ENCODE data around the gene MARCOL.

Gene MARCOL, protein sequence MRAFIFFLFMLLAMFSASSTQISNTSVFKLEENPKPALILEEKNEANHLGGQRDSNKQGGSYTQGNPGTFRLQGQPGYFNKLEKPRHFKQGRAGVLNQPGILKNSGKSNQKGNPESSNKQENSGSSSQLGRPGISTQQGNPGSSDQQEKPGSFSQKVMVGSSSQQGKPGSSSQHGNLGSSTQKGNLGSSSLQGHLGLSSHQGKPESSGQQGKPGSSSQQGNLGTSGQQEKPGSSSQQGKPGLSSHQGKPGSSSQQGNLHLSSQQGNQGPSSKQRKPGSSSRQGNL

DNA sequence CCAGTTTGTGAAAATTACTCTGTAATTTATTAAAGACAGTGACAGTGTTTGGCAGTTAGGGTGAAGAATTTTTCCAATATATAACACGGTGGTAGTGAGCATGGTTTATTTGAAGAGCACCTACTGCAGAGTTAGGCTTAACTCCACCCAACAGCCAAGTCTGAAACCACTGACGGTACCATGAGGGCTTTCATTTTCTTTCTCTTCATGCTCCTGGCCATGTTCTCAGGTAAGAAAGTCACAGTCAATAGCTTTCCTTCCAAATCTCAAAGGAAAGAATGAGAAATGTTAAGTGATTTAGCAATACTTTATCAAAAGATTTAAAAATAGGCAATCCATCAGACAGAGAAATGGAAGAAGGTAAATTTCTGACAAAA, at the start of gene MARCOL:
MARCOL (plus strand) TSS at position 108 of the 377 bp plus-strand sequence; CDS start at position 181, 73 bp downstream.
- Histone ChIP-seq H3K4me3 (ENCODE audit: low read depth in 1 of 2, low read length in 2 of 2) (no peak within 1 kb of the TSS), H3K36me3 (ENCODE audit: control insufficient read depth in 1 of 2, insufficient read depth in 2 of 2, low read length in 2 of 2) (no peaks in the 10 kb centered on the region), H3K4me1 (ENCODE audit: control insufficient read depth in 1 of 2, insufficient read depth in 2 of 2, low read length in 2 of 2) (no peaks in the 10 kb centered on the region), H3K27ac (ENCODE audit: low read length) (no peak within 1 kb of the TSS), H3K9me3 (ENCODE audit: control insufficient read depth in 1 of 2, low read length in 2 of 2) (no peaks in the 10 kb centered on the region), H3K27me3 (ENCODE audit: low read depth, low read length) (no peaks in the 10 kb centered on the region)

DNA sequence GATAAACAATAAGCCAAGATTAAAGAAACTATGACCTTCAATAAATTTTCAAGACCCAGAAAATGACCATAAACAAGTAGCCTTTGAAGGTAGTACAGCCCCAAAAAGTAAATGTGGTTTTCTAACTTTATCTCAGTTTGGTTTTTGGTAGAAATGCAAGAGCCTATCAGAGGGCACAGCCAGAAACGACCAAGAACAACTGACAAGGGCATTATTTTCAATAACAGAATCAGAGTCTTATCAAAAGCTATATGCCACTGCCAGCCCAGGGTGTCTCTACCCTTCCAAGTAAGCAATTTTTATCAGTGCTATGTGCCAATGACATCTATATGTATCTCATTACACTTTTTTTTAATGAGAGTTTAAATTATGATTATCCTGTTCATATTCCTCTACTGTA, 47.3 kb upstream of the MARCOL start:
- H3K4me1 ChIP-seq (ENCODE audit: control insufficient read depth in 1 of 2, insufficient read depth in 2 of 2, low read length in 2 of 2): no peaks in the 10 kb centered on the region
- no peaks in the 10 kb centered on the region for H3K9me3 ChIP-seq (ENCODE audit: control insufficient read depth in 1 of 2, low read length in 2 of 2)

DNA sequence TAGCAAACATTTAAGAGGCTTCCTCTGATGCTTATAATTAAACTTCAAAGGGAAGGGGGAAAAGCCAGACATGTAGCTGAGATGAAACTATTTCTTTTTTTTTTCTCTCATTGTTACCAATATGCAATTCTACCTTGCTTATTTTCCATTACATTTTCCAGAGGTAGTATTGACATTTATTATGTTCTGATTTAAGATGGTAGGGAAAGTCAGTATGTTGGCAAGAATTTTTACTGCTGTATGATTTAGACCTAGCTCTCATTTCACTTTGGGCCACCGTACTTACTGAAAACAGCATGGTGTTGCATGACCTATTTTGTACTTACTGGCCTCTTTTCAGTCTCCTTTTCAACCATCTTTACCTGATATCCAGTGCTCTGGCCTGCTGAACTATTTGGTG, 45.1 kb upstream of the MARCOL start:
- Histone ChIP-seq H3K4me1 (ENCODE audit: control insufficient read depth in 1 of 2, insufficient read depth in 2 of 2, low read length in 2 of 2) (no peaks in the 10 kb centered on the region), H3K4me3 (ENCODE audit: low read depth in 1 of 2, low read length in 2 of 2) (no peak overlapping the region), H3K27ac (ENCODE audit: low read length) (no peak overlapping the region), H3K36me3 (ENCODE audit: control insufficient read depth in 1 of 2, insufficient read depth in 2 of 2, low read length in 2 of 2) (no peaks in the 10 kb centered on the region), H3K9me3 (ENCODE audit: control insufficient read depth in 1 of 2, low read length in 2 of 2) (no peaks in the 10 kb centered on the region), H3K27me3 (ENCODE audit: low read depth, low read length) (no peaks in the 10 kb centered on the region)

More for the DNA sequence above, 47.3 kb upstream of the MARCOL start:
- H3K4me3 ChIP-seq (ENCODE audit: low read depth in 1 of 2, low read length in 2 of 2): no peak overlapping the region
- H3K27ac ChIP-seq (ENCODE audit: low read length): no peak overlapping the region
- no peaks in the 10 kb centered on the region for H3K36me3 ChIP-seq (ENCODE audit: control insufficient read depth in 1 of 2, insufficient read depth in 2 of 2, low read length in 2 of 2)
- no peaks in the 10 kb centered on the region for H3K27me3 ChIP-seq (ENCODE audit: low read depth, low read length)

DNA sequence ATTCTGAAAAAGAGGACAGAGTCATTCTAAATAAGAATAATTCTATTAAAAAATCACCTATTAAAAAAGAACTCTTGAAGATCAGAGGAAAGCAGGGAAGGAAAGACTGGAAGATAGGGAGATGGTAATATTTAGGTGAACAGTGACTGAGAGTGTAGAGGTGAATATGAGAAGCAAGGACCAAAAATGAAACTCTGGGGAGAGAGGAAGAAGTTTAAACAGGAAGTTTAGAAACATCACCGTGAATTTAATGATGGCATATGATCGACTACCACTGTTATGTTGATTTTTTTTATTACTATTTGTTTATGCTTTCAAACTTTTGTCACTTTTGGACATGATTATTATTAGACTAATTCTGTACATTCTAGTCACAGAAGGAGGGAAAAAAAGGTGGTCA, 37.2 kb upstream of the MARCOL start:
- Histone ChIP-seq H3K4me3 (ENCODE audit: low read depth in 1 of 2, low read length in 2 of 2) (no peak overlapping the region), H3K9me3 (ENCODE audit: control insufficient read depth in 1 of 2, low read length in 2 of 2) (no peaks in the 10 kb centered on the region), H3K4me1 (ENCODE audit: control insufficient read depth in 1 of 2, insufficient read depth in 2 of 2, low read length in 2 of 2) (no peaks in the 10 kb centered on the region), H3K27me3 (ENCODE audit: low read depth, low read length) (no peaks in the 10 kb centered on the region), H3K27ac (ENCODE audit: low read length) (no peak overlapping the region), H3K36me3 (ENCODE audit: control insufficient read depth in 1 of 2, insufficient read depth in 2 of 2, low read length in 2 of 2) (no peaks in the 10 kb centered on the region)

DNA sequence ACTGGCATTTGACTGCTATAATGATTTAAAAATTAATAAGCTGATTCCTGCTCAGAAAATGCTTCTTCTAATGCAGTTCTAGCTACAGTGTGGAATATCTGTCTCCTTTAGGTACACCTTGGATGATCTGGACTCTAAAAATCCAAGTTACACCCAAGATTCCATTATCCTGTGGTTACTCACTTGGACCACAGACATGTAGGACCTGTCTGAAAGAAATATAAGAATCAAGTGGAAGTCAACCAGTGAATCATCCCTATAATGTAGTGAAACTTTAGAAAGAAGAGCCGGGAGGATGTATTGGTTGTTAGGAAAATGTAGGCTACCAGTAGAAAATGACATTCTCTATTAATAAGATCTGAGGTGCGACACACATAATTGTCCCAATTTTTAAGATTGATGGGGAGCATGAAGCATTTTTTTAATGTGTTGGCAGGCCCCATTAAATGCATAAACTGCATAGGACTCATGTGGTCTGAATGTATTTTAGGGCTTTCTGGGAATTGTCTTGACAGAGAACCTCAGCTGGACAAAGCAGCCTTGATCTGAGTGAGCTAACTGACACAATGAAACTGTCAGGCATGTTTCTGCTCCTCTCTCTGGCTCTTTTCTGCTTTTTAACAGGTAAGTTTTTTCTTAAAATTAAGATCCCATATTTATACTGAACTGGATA, 35.7 kb upstream of the MARCOL start, which contains the start of gene SPINK6:
SPINK6 (plus strand) TSS at position 512 of the 673 bp plus-strand sequence; CDS start at position 567, 55 bp downstream.
- Histone ChIP-seq H3K4me1 (ENCODE audit: control insufficient read depth in 1 of 2, insufficient read depth in 2 of 2, low read length in 2 of 2) (no peaks in the 10 kb centered on the region), H3K36me3 (ENCODE audit: control insufficient read depth in 1 of 2, insufficient read depth in 2 of 2, low read length in 2 of 2) (no peaks in the 10 kb centered on the region), H3K27ac (ENCODE audit: low read length) (no peak within 1 kb of the TSS), H3K9me3 (ENCODE audit: control insufficient read depth in 1 of 2, low read length in 2 of 2) (no peaks in the 10 kb centered on the region), H3K27me3 (ENCODE audit: low read depth, low read length) (no peaks in the 10 kb centered on the region), H3K4me3 (ENCODE audit: low read depth in 1 of 2, low read length in 2 of 2) (no peak within 1 kb of the TSS)

DNA sequence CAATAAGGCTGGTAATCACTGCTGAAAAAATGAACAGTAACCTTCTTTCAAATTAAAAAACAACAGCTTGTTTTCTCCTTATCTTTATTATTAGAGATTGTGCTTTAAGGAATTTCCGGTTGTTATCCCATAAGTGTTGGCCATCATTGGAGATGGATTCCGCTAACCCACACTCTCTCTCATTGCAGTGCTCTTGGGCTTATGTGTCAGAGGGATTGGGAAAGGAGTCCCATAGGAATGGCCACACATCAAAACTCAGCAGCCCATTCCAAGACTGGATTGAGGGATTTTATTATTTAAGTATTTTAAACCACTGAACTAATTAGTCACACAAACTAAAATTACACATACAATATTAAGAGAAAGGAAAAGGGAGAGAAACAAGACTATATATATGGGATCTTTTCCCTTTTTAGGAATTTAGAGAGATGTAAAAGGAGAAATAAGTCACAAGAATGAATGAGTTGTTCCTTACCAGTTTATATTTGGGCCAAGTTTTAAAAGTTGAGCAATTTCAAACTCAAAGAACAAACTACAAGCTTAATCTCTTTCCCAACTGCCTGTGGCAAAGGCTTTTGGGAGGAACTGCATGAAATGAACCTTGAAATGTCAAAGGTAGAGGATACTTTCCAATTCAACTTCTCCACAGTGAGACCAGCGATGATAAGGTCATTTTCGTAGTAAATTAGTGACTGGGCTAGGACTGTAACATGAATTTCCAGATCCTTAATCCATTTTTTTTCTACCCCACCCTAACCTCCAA, 33.1 kb upstream of the MARCOL start:
- Histone ChIP-seq H3K27ac (ENCODE audit: low read length) (no peak overlapping the region), H3K27me3 (ENCODE audit: low read depth, low read length) (no peaks in the 10 kb centered on the region), H3K4me1 (ENCODE audit: control insufficient read depth in 1 of 2, insufficient read depth in 2 of 2, low read length in 2 of 2) (no peaks in the 10 kb centered on the region)

DNA sequence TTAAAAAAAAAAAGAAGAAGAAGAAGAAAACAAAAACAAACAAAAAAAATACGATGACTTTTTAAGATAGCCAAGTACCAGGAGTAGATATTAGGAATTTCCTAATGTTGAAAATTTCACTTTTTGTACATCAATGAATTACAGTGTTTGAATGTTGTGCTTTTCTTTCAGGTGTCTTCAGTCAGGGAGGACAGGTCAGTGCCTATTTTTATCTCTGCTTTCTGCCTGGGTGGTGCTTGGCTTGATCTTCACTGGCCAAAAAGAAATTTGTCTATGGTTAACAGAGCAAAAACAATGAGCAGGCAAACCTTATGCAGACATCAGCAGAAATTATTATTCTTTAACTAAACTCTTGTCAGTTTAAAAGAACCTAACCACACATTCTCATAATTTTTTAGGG, 32.5 kb upstream of the MARCOL start:
- H3K27ac ChIP-seq (ENCODE audit: low read length): no peak overlapping the region
- no peaks in the 10 kb centered on the region for H3K9me3 ChIP-seq (ENCODE audit: control insufficient read depth in 1 of 2, low read length in 2 of 2)
- H3K4me3 ChIP-seq (ENCODE audit: low read depth in 1 of 2, low read length in 2 of 2): no peak overlapping the region
- H3K4me1 ChIP-seq (ENCODE audit: control insufficient read depth in 1 of 2, insufficient read depth in 2 of 2, low read length in 2 of 2): no peaks in the 10 kb centered on the region
- H3K36me3 ChIP-seq (ENCODE audit: control insufficient read depth in 1 of 2, insufficient read depth in 2 of 2, low read length in 2 of 2): no peaks in the 10 kb centered on the region
- H3K27me3 ChIP-seq (ENCODE audit: low read depth, low read length): no peaks in the 10 kb centered on the region

More for the DNA sequence above, 33.1 kb upstream of the MARCOL start:
- Histone ChIP-seq H3K9me3 (ENCODE audit: control insufficient read depth in 1 of 2, low read length in 2 of 2) (no peaks in the 10 kb centered on the region), H3K4me3 (ENCODE audit: low read depth in 1 of 2, low read length in 2 of 2) (no peak overlapping the region), H3K36me3 (ENCODE audit: control insufficient read depth in 1 of 2, insufficient read depth in 2 of 2, low read length in 2 of 2) (no peaks in the 10 kb centered on the region)

DNA sequence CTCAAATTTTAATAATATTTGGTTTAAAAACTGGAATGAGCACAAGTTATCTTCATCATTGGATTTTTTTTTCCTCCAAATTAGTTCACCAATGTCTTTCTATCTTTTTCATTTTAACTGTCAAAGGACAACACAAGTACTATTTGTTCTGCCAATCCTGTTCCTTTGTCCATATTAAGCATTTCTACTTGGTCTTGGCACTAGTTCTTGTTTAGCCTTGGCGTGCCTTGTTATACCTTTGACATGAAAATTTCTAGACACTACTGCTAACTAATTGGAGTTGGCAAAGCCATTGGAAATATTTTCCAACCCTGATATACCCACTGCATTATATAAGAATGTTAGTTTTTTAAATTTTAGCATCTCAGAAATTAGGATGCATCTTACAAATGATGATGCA, 31.7 kb upstream of the MARCOL start:
- no peaks in the 10 kb centered on the region for H3K4me1 ChIP-seq (ENCODE audit: control insufficient read depth in 1 of 2, insufficient read depth in 2 of 2, low read length in 2 of 2)
- no peaks in the 10 kb centered on the region for H3K36me3 ChIP-seq (ENCODE audit: control insufficient read depth in 1 of 2, insufficient read depth in 2 of 2, low read length in 2 of 2)
- H3K27ac ChIP-seq (ENCODE audit: low read length): no peak overlapping the region
- no peak overlapping the region for H3K4me3 ChIP-seq (ENCODE audit: low read depth in 1 of 2, low read length in 2 of 2)
- H3K9me3 ChIP-seq (ENCODE audit: control insufficient read depth in 1 of 2, low read length in 2 of 2): no peaks in the 10 kb centered on the region
- no peaks in the 10 kb centered on the region for H3K27me3 ChIP-seq (ENCODE audit: low read depth, low read length)

DNA sequence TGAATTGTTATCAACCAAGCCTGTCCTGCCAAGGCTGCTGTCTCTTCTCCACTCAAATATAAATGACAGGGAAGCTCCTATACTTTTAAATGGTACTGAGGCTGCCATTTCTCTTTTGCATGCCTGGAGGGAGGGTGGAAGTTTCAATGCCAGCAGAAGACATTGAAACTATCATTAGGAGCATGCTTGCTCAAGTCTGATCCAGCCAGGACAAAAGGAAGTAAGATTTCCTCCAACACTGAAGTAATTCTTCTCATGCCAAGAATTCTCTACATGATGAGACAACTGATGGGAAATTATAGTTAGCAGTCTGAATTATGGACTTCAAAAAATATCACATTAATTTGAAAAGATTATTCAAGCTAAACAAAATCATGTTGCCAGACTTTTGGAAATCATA, 30.1 kb upstream of the MARCOL start:
- H3K27me3 ChIP-seq (ENCODE audit: low read depth, low read length): no peaks in the 10 kb centered on the region
- no peak overlapping the region for H3K4me3 ChIP-seq (ENCODE audit: low read depth in 1 of 2, low read length in 2 of 2)
- H3K9me3 ChIP-seq (ENCODE audit: control insufficient read depth in 1 of 2, low read length in 2 of 2): no peaks in the 10 kb centered on the region
- no peak overlapping the region for H3K27ac ChIP-seq (ENCODE audit: low read length)
- H3K4me1 ChIP-seq (ENCODE audit: control insufficient read depth in 1 of 2, insufficient read depth in 2 of 2, low read length in 2 of 2): no peaks in the 10 kb centered on the region
- H3K36me3 ChIP-seq (ENCODE audit: control insufficient read depth in 1 of 2, insufficient read depth in 2 of 2, low read length in 2 of 2): no peaks in the 10 kb centered on the region

DNA sequence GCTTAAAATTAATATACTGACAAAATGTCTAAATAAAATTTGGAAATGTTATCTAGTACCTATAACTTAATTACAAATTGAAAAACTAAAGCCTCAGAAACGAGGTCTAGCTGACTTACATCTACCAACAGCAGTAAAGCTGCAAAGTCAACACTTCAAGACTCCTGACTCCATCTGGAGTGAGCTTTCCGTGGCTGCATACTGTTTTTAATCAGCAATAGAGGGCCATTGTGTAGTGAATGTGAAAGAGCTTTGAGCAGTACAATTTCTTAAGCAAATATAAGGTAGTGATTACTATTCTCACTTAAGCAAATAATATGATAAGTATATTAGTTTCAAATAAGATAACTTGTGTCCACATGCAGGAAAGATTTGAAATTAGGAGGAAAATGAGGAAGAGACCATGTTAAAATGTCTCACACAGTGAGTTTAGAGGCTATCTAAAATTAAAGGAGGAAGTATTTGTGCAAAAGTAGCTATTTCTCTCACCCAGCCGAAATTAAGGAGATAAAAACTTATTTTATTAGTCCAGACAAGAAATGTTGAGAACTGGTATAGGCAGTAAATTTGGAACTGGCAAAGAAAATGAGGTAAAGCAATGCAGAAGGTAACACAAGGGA, 29.1 kb upstream of the MARCOL start:
- Histone ChIP-seq H3K4me3 (ENCODE audit: low read depth in 1 of 2, low read length in 2 of 2) (no peak overlapping the region), H3K36me3 (ENCODE audit: control insufficient read depth in 1 of 2, insufficient read depth in 2 of 2, low read length in 2 of 2) (no peaks in the 10 kb centered on the region), H3K4me1 (ENCODE audit: control insufficient read depth in 1 of 2, insufficient read depth in 2 of 2, low read length in 2 of 2) (no peaks in the 10 kb centered on the region), H3K27ac (ENCODE audit: low read length) (no peak overlapping the region), H3K27me3 (ENCODE audit: low read depth, low read length) (no peaks in the 10 kb centered on the region), H3K9me3 (ENCODE audit: control insufficient read depth in 1 of 2, low read length in 2 of 2) (no peaks in the 10 kb centered on the region)

DNA sequence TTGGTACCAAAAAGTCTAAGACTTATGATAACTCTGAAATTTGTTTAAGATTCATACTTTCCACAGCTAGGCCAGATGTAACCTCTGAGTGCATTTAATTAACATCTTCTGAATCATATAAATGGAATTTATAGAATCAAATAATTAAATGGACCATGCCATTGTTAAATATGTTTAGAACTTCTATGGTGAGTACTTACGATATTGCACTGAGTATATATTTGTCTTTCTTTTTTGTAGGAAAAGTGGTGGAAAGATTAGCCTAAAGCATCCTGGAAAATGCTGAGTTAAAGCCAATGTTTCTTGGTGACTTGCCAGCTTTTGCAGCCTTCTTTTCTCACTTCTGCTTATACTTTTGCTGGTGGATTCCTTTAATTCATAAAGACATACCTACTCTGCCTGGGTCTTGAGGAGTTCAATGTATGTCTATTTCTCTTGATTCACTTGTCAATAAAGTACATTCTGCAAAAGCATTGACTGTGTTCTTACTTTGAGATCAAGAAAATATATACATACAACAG, 23.6 kb upstream of the MARCOL start:
- H3K36me3 ChIP-seq (ENCODE audit: control insufficient read depth in 1 of 2, insufficient read depth in 2 of 2, low read length in 2 of 2): no peaks in the 10 kb centered on the region
- H3K9me3 ChIP-seq (ENCODE audit: control insufficient read depth in 1 of 2, low read length in 2 of 2): no peaks in the 10 kb centered on the region
- no peaks in the 10 kb centered on the region for H3K27me3 ChIP-seq (ENCODE audit: low read depth, low read length)
- H3K4me3 ChIP-seq (ENCODE audit: low read depth in 1 of 2, low read length in 2 of 2): no peak overlapping the region
- no peaks in the 10 kb centered on the region for H3K4me1 ChIP-seq (ENCODE audit: control insufficient read depth in 1 of 2, insufficient read depth in 2 of 2, low read length in 2 of 2)
- no peak overlapping the region for H3K27ac ChIP-seq (ENCODE audit: low read length)

Data from muscle layer of duodenum (tissue), 2 donors.